Upper lobe of left lung (tissue), 6 donors: ENCODE data around the gene HIVEP3. TPM values are rescaled to one million over a fixed set of nuclear protein-coding genes. Genes with fewer than 3 reads are reported as not detected.
"Not testable (repeated sequence)": the region's sequence is repeated elsewhere in the genome, so short reads cannot be mapped to it uniquely, and the experiment has no call there.

Source experiments
- ATAC-seq, 2 donors: fragments of 200-7000 bp; cut with Tn5 transposase; one replicate each; pipeline ENCODE4 v1.9.1; 2022; ENCODE audit warnings: mild to moderate bottlenecking in 2 of 2, moderate library complexity in 2 of 2; ENCODE audit not compliant: low FRiP score in 2 of 2
- DNase-seq, 2 donors: peaks; one replicate each; pipeline ENCODE4 v3.0.0-alpha.2; 2019 to 2020
- H3K27ac ChIP-seq, 4 donors: fragments of 200-600 bp; sonication (generic); one replicate each; pipeline ENCODE4 v1.5.1; 2016 to 2019
- H3K27me3 ChIP-seq, 4 donors: fragments of 200-600 bp; sonication (generic); one replicate each; pipeline ENCODE4 v1.5.1; 2017 to 2019
- H3K36me3 ChIP-seq, 4 donors: fragments of 200-600 bp; sonication (generic); one replicate each; pipeline ENCODE4 v1.5.1; 2016 to 2019
- H3K4me1 ChIP-seq, 4 donors: fragments of 200-600 bp; sonication (generic); one replicate each; pipeline ENCODE4 v1.5.1; 2018 to 2019
- H3K4me3 ChIP-seq, 4 donors: fragments of 200-600 bp; sonication (generic); one replicate each; pipeline ENCODE4 v1.5.1; 2017 to 2019; ENCODE audit warnings: mild to moderate bottlenecking in 2 of 4, moderate library complexity in 1 of 4
- H3K9me3 ChIP-seq, 4 donors: fragments of 200-600 bp; sonication (generic); one replicate each; pipeline ENCODE4 v1.5.1; 2018 to 2019
- EP300 ChIP-seq, 4 donors: sonication (generic); formaldehyde crosslinking; IDR thresholded peaks; one replicate each; pipeline ENCODE4 v1.5.1; 2017; ENCODE audit warnings: antibody characterized with exemption in 4 of 4, control low read depth in 2 of 4
- POLR2A ChIP-seq, 4 donors: fragments of 450-650 bp; IDR thresholded peaks; one replicate each; pipeline ENCODE4 v1.5.1; 2016 to 2017; ENCODE audit warnings: antibody characterized with exemption in 4 of 4, mild to moderate bottlenecking in 2 of 4
- POLR2AphosphoS5 ChIP-seq, 2 donors: sonication (generic); formaldehyde crosslinking; IDR thresholded peaks; one replicate each; pipeline ENCODE4 v1.5.1; 2017; ENCODE audit warnings: antibody characterized with exemption in 2 of 2
- WGBS, 2 donors: methylation state at CpG; one replicate each; pipeline ENCODE4 v1.1.5; 2017 to 2018; 5-methylcytosine and 5-hydroxymethylcytosine counted together
- total RNA-seq, 6 donors: library from RNA; depleted of rRNA in 4 of 6; stranded (reverse); fragments of >200 nt in 4 of 6; gene quantifications; one replicate each; pipeline versions ENCODE4 v1.1.0 to v1.2.1, GENCODE V29; 2016 to 2021
- TF ChIP-seq, protein P1 (sequence below), 6 experiments: fragments of 450-650 bp in 4 of 6; fragments of 200-600 bp in 2 of 6; sonication (generic) in 2 of 6; IDR thresholded peaks; one replicate each; pipeline ENCODE4 v1.5.1; 2016 to 2019; ENCODE audit warnings: antibody characterized with exemption in 6 of 6
- donor health status: DM: no; HTN: no; CAD: no; lungs with moderate emphysema.
- donor health status: DM: no; HTN: yes; CAD: no; lungs with severe emphysema.

HIVEP3 gene
- total RNA-seq, 6 donors from 2014 or later: 9.7 to 23.0 (median 11.6) TPM

DNA sequence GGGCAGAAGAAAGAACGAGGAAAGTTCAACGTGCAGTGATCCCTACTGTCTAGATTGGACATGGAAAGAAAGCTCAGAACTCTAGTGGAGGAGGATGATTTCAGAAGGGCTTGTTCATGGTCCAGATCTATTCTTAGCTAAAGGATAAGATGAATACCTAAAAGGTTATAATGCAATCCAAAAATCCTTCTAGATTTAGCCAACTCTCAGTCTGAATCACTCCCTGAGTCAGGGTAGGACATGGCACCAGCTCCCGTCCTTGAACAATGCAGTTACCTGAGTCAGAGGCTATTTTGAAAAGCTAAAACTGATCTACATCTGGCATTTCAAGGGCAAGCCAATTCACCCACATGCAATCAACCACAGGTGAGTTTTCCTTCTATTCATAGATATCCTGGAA is 38.8 kb upstream of the HIVEP3 start:
- no peaks in the 10 kb centered on the region for H3K27me3 ChIP-seq
- 94 to 95% methylated on average over 3 of the region's 3 CpGs for WGBS, 2 donors
- no peak overlapping the region for H3K27ac ChIP-seq
- H3K9me3 ChIP-seq: no peaks in the 10 kb centered on the region
- H3K4me3 ChIP-seq: no peak overlapping the region
- peaks cover 0 to 3% (median 0%) of the 10 kb centered on the region in 4 donors for H3K4me1 ChIP-seq
- DNase-seq (no peak), ATAC-seq (no peak)
- TF ChIP-seq POLR2AphosphoS5 (IDR thresholded peaks at IDR 0.05) (no peak), EP300 (IDR thresholded peaks at IDR 0.05) (no peak), POLR2A (IDR thresholded peaks at IDR 0.05) (no peak)
- TF ChIP-seq, protein P1, sequence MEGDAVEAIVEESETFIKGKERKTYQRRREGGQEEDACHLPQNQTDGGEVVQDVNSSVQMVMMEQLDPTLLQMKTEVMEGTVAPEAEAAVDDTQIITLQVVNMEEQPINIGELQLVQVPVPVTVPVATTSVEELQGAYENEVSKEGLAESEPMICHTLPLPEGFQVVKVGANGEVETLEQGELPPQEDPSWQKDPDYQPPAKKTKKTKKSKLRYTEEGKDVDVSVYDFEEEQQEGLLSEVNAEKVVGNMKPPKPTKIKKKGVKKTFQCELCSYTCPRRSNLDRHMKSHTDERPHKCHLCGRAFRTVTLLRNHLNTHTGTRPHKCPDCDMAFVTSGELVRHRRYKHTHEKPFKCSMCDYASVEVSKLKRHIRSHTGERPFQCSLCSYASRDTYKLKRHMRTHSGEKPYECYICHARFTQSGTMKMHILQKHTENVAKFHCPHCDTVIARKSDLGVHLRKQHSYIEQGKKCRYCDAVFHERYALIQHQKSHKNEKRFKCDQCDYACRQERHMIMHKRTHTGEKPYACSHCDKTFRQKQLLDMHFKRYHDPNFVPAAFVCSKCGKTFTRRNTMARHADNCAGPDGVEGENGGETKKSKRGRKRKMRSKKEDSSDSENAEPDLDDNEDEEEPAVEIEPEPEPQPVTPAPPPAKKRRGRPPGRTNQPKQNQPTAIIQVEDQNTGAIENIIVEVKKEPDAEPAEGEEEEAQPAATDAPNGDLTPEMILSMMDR (IDR thresholded peaks at IDR 0.05): no peak
- no peaks in the 10 kb centered on the region for H3K36me3 ChIP-seq

DNA sequence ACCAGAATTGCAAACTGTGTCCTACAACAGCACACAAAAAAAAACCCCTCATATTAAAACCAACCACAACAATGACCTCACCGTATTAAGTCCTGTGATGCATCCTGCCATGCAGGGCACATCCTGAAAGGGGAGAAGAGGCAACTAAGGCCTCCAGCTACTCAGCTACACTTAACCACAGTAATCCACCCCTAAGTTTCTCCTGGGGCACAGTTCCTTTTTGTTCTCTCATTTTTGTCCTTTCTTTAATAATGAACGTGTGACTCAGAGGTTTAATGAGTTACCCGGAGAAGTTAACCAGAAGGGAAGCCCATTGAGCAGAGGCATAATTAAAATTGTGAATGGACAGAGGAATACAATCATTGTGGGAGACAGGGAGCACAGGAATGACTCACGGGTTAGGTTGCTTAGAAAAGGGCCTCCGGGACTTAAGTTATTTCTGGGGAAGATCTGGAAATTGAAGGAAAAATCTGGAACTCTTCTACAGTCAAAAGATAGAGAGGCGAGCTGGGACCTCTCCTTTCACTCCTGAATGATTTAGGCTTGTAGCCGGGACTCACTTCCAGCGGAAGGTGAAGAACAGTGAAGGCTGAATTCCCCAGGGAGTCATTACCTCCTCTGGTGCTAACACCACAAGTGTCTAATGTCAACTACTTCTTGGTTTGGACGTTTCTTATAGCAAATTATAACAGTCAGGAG is 36.9 kb upstream of the HIVEP3 start:
- TF ChIP-seq POLR2A (IDR thresholded peaks at IDR 0.05) (no peak), POLR2AphosphoS5 (IDR thresholded peaks at IDR 0.05) (no peak)
- TF ChIP-seq, protein P1 (IDR thresholded peaks at IDR 0.05): no peak
- WGBS, 2 donors: 75 to 77% methylated on average over 9 of the region's 9 CpGs
- Histone ChIP-seq H3K27ac (no peak overlapping the region), H3K4me1 (peaks cover 0 to 3% (median 0%) of the 10 kb centered on the region in 4 donors), H3K4me3 (no peak overlapping the region), H3K36me3 (no peaks in the 10 kb centered on the region), H3K27me3 (no peaks in the 10 kb centered on the region), H3K9me3 (no peaks in the 10 kb centered on the region)
- ATAC-seq (no peak), DNase-seq (no peak)

DNA sequence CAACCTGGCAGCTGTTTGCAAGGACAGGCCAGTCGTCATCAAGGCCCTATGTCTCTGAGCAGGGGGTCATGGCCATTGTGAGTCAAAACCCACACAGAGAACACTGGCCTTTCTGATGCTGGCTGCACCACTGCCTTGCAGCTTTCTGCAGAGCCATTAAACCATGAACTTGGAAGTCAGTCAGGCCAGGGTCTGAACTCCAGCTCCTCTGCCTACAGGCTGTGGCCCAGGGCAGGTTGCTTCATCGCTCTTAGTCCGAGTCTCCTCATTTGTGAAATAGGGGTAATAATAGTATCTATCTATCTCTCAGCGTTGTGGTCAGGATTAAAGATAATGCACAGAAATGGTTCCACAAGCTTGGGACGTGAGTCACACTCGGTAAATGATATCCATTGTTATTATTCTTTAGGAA is 35.8 kb upstream of the HIVEP3 start:
- TF ChIP-seq, protein P1 (IDR thresholded peaks at IDR 0.05): no peak
- TF ChIP-seq POLR2A (IDR thresholded peaks at IDR 0.05) (no peak), POLR2AphosphoS5 (IDR thresholded peaks at IDR 0.05) (no peak), EP300 (IDR thresholded peaks at IDR 0.05) (no peak)
- 94 to 97% methylated on average over 5 to 6 of the region's 6 CpGs for WGBS, 2 donors
- no peaks in the 10 kb centered on the region for H3K36me3 ChIP-seq
- H3K27ac ChIP-seq: no peak overlapping the region
- H3K4me3 ChIP-seq: no peak overlapping the region
- no peak for ATAC-seq
- peak in 1 of 2 donors; percentile 5 for DNase-seq
- no peaks in the 10 kb centered on the region for H3K27me3 ChIP-seq
- peaks cover 0 to 3% (median 0%) of the 10 kb centered on the region in 4 donors for H3K4me1 ChIP-seq
- no peaks in the 10 kb centered on the region for H3K9me3 ChIP-seq

DNA sequence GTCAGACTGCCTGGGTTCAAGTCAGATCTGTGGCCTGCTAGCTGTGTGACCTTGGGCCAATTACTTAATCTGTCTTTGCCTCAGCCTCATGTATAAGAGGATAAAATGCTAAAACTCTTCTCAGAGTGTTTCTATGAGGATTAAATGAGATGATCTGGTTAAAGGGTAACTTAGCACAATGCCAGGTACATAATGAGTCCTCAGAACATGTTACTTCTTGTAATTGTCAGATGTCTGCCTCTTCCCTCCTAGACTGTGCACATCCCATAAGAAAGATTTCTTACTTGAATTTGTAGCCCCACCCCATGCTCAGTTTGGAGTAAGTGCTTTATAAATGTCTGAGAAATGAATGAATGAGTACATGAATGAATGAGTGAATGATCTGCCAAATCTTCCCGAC is 34.6 kb upstream of the HIVEP3 start:
- no peak overlapping the region for H3K4me3 ChIP-seq
- no peaks in the 10 kb centered on the region for H3K9me3 ChIP-seq
- no peak for TF ChIP-seq POLR2AphosphoS5 (IDR thresholded peaks at IDR 0.05)
- no peak for TF ChIP-seq EP300 (IDR thresholded peaks at IDR 0.05)
- TF ChIP-seq, protein P1 (IDR thresholded peaks at IDR 0.05): no peak
- TF ChIP-seq POLR2A (IDR thresholded peaks at IDR 0.05): no peak
- no peak overlapping the region for H3K27ac ChIP-seq
- peaks cover 0 to 3% (median 0%) of the 10 kb centered on the region in 4 donors for H3K4me1 ChIP-seq
- H3K27me3 ChIP-seq: no peaks in the 10 kb centered on the region
- ATAC-seq (no peak), DNase-seq (no peak)
- no peaks in the 10 kb centered on the region for H3K36me3 ChIP-seq
- 89 to 94% methylated on average over 1 of the region's 1 CpG for WGBS, 2 donors

DNA sequence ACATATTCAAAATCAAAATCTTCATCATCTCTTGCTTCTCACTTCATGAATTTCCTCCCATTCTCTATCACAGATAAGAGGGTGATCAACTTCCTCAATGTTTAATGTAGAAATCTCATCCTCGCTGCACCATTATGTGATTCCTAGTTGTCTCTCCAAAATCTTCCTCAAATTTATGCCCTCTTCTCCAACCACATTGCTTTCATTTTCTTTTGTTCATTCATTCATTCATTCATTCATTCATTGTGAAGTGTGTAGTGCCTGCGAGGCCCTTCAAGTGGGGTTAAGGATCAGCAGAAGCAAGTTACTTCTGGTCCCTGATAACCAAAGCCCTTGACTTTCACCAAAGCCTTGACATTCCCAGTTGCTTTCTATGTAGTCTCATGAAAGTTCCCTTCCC is 33.5 kb upstream of the HIVEP3 start:
- peaks cover 0 to 3% (median 0%) of the 10 kb centered on the region in 4 donors for H3K4me1 ChIP-seq
- no peak overlapping the region for H3K27ac ChIP-seq
- TF ChIP-seq, protein P1 (IDR thresholded peaks at IDR 0.05): no peak
- TF ChIP-seq EP300 (IDR thresholded peaks at IDR 0.05): no peak
- no peak for TF ChIP-seq POLR2A (IDR thresholded peaks at IDR 0.05)
- no peak for TF ChIP-seq POLR2AphosphoS5 (IDR thresholded peaks at IDR 0.05)
- no peak for DNase-seq
- H3K36me3 ChIP-seq: no peaks in the 10 kb centered on the region
- no peak for ATAC-seq
- no peak overlapping the region for H3K4me3 ChIP-seq
- WGBS, 2 donors: 94 to 96% methylated on average over 2 of the region's 2 CpGs
- H3K27me3 ChIP-seq: no peaks in the 10 kb centered on the region
- H3K9me3 ChIP-seq: no peaks in the 10 kb centered on the region

DNA sequence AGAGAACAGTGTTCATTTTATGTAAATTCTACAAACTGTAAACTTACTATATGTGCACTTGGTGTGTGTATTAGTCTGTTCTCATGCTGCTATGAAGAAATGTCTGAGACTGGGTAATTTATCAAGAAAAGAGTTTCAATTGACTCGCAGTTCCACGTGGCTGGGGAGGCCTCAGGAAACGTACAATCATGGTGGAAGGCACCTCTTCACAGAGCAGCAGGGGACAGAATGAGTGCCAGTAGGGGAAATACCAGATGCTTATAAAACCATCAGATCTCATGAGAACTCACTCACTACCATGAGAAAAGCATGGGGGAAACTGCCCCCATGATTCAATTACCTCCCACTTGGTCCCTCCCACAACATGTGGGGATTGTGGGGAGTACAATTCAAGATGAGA is 32.8 kb upstream of the HIVEP3 start:
- DNase-seq, ATAC-seq, H3K27me3 ChIP-seq, H3K9me3 ChIP-seq, H3K4me3 ChIP-seq, H3K36me3 ChIP-seq, H3K4me1 ChIP-seq, H3K27ac ChIP-seq: not testable (repeated sequence)
- WGBS, 2 donors: 78 to 87% methylated on average over 3 of the region's 3 CpGs
